Right cardiac atrium (tissue), 5 donors: ENCODE data around the gene SELENOH. TPM values are rescaled to one million over a fixed set of nuclear protein-coding genes. Genes with fewer than 3 reads are reported as not detected.

ENCODE experiments used
- polyA plus RNA-seq: library from polyadenylated mRNA; stranded (reverse); fragments of 200-250 nt; gene quantifications from one replicate; pipeline ENCODE4 v1.2.3, GENCODE V29; 2013
- total RNA-seq, 4 donors: library from RNA; stranded (reverse); fragmentation: NEBNext Ultra II Directional; extraction: Animal tissue kit (Norgen Biotek cat#: 25700); gene quantifications; one replicate each; pipeline ENCODE4 v1.2.1, GENCODE V29; 2021
- donor health status: healthy with polysubstance abuse.
- donor health status: DM: no; HTN: yes; CAD: no.
- donor health status: DM: no; HTN: no; CAD: no.
- donor health status: DM: no; HTN: yes; CAD: no; lungs with severe emphysema.
- donor health status: DM: yes; HTN: yes; CAD: no.

Gene SELENOH
- total and polyA plus RNA-seq, 5 donors, result 91.3 to 163 (median 103) TPM

Other genes starting within 250 kb of the SELENOH start
- 1 to 10 TPM; 3.4 to 10.0 (median 8.8) TPM for gene SLC43A1, start 225.8 kb upstream of the SELENOH start, total RNA-seq
- gene SLC43A1, start 225.8 kb upstream of the SELENOH start, polyA plus RNA-seq, result 8.4 TPM
- gene TIMM10, start 210.7 kb upstream of the SELENOH start, total RNA-seq, result 10 to 100 TPM; 40.6 to 68.8 (median 50.2) TPM
- gene TIMM10, start 210.7 kb upstream of the SELENOH start, polyA plus RNA-seq, result 59.2 TPM
- gene SMTNL1, start 203.9 kb upstream of the SELENOH start, total RNA-seq, result not detected
- gene SMTNL1, start 203.9 kb upstream of the SELENOH start, polyA plus RNA-seq, result not detected
- gene UBE2L6, start 173.8 kb upstream of the SELENOH start, total RNA-seq, result 10 to 100 TPM; 22.6 to 28.8 (median 24.6) TPM
- gene UBE2L6, start 173.8 kb upstream of the SELENOH start, polyA plus RNA-seq, result 19.8 TPM
- gene SERPING1, start 143.8 kb upstream of the SELENOH start, total RNA-seq, result 100 to 1,000 TPM; 181 to 294 (median 203) TPM
- gene SERPING1, start 143.8 kb upstream of the SELENOH start, polyA plus RNA-seq, result 268 TPM
- 1 to 10 TPM in 1 of 4 donors, under 1 TPM in 3; 0.33 to 1.1 (median 0.62) TPM for gene YPEL4, start 91.6 kb upstream of the SELENOH start, total RNA-seq
- 1.5 TPM for gene YPEL4, start 91.6 kb upstream of the SELENOH start, polyA plus RNA-seq
- 1 to 10 TPM; 6.3 to 8.2 (median 7.2) TPM for gene CLP1, start 83.7 kb upstream of the SELENOH start, total RNA-seq
- 4.6 TPM for gene CLP1, start 83.7 kb upstream of the SELENOH start, polyA plus RNA-seq
- 10 to 100 TPM; 38.9 to 60.4 (median 54.3) TPM for gene ZDHHC5, start 73.4 kb upstream of the SELENOH start, total RNA-seq
- 27.0 TPM for gene ZDHHC5, start 73.4 kb upstream of the SELENOH start, polyA plus RNA-seq
- 10 to 100 TPM in 2 of 4 donors, 1 to 10 TPM in 2; 8.4 to 10.5 (median 9.5) TPM for gene MED19, start 29.3 kb upstream of the SELENOH start, total RNA-seq
- gene MED19, start 29.3 kb upstream of the SELENOH start, polyA plus RNA-seq, result 9.8 TPM
- gene TMX2, start 28.9 kb upstream of the SELENOH start, total RNA-seq, result 10 to 100 TPM; 57.4 to 78.1 (median 70.8) TPM
- gene TMX2, start 28.9 kb upstream of the SELENOH start, polyA plus RNA-seq, result 73.2 TPM
- not detected for gene BTBD18, start 10.3 kb downstream of the SELENOH start, total RNA-seq
- gene BTBD18, start 10.3 kb downstream of the SELENOH start, polyA plus RNA-seq, result 0.02 TPM
- gene CTNND1, start 20.3 kb downstream of the SELENOH start, total RNA-seq, result 10 to 100 TPM; 66.6 to 98.6 (median 77.5) TPM
- 32.2 TPM for gene CTNND1, start 20.3 kb downstream of the SELENOH start, polyA plus RNA-seq